Adrenal gland (tissue), 5 donors: ENCODE data around the gene MTF2.

Experiments used
- CTCF ChIP-seq, 6 experiments: fragments of 450-650 bp in 4 of 6; fragments of 200-600 bp in 2 of 6; sonication (generic) in 1 of 6; IDR thresholded peaks; 1 replicate in 5 of 6; 2 replicates in 1 of 6; pipeline versions ENCODE4 v1.5.1 to v1.8.0; 2016 to 2021; ENCODE audit warnings: antibody characterized with exemption in 6 of 6, mild to moderate bottlenecking in 2 of 6, moderate library complexity in 1 of 6
- POLR2A ChIP-seq, 2 donors: fragments of 450-650 bp; IDR thresholded peaks; one replicate each; pipeline ENCODE4 v1.6.1; 2017; ENCODE audit warnings: antibody characterized with exemption in 2 of 2, mild to moderate bottlenecking in 2 of 2, moderate library complexity in 1 of 2
- donor health status: DM: no; HTN: no; CAD: no.

- no peak for TF ChIP-seq CTCF (IDR thresholded peaks at IDR 0.05)
- TF ChIP-seq POLR2A (IDR thresholded peaks at IDR 0.05), result no peak
Measured at GRCh38 chr1:93056214-93056613, 22.9 kb upstream of the MTF2 start.
